ENCODE results near the gene SDK2. TPM values are rescaled to one million over a fixed set of nuclear protein-coding genes. Genes with fewer than 3 reads are reported as not detected.

SDK2 gene
- total and polyA plus RNA-seq, 2 of the 8 experiments (the other 6 are each of a cell fraction or from before 2014, with no cell fraction given) = 3.9 to 4.1 TPM

DNA sequence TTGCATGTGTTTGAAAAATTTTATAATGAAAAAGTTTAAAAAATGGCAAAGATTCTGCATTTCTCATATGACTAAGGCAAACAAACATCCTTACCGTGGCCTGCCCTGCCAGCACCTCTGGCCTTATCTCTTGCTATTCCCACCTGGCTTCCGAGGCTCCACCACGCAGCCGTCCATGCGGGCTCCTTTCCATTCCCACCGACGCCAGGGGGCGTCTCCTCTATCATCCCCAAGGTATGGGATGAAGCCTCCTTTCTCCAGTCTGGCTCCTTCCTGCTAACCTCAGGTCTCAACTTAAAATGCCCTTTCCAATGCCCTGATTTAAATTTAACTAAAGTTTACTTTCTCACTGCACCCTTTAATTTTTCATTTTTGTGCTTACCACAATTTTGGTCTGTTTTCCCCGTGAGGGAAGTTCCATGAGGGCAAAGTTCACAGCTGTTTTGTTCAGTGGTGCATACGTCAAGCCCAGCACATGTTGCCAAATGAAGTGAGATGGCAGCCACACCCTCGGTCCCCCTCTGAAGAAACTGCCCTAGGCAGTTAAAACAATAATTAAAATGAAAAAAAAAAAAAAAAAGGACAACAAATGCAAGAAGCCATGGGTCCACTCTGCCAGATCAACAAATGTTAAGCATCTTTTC is 13.3 kb upstream of the SDK2 start (continued):
- TF ChIP-seq CEBPB (IDR thresholded peaks at IDR 0.05; ENCODE audit: low read depth, low read length) = no peak
- no peak for TF ChIP-seq BRCA1 (IDR thresholded peaks at IDR 0.05; ENCODE audit: low read depth, low read length)
- no peak for TF ChIP-seq SRF (IDR thresholded peaks at IDR 0.05; ENCODE audit: low read depth, low read length)
- no peak for TF ChIP-seq EP300 (IDR thresholded peaks at IDR 0.05; ENCODE audit: borderline replicate concordance in 1 of 2, low read depth in 2 of 2, low read length in 2 of 2)
- no peak for TF ChIP-seq RNF2 (IDR thresholded peaks at IDR 0.05; ENCODE audit: borderline replicate concordance, low read depth, low read length, missing control alignments, poor library complexity, severe bottlenecking)
- TF ChIP-seq, protein P1, sequence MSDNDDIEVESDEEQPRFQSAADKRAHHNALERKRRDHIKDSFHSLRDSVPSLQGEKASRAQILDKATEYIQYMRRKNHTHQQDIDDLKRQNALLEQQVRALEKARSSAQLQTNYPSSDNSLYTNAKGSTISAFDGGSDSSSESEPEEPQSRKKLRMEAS (IDR thresholded peaks at IDR 0.05) = peak; percentile 87
- no peak for TF ChIP-seq CBX5 (IDR thresholded peaks at IDR 0.05; ENCODE audit: low read depth, low read length)
- TF ChIP-seq TBP (IDR thresholded peaks at IDR 0.05; ENCODE audit: low read depth, low read length) = no peak
- no peak for TF ChIP-seq SIN3A (conservative IDR thresholded peaks at IDR 0.05 in 1 of 2, IDR thresholded peaks at IDR 0.05 in 1 of 2; ENCODE audit: low read depth in 1 of 2, low read length in 2 of 2)
- TF ChIP-seq, protein P2, sequence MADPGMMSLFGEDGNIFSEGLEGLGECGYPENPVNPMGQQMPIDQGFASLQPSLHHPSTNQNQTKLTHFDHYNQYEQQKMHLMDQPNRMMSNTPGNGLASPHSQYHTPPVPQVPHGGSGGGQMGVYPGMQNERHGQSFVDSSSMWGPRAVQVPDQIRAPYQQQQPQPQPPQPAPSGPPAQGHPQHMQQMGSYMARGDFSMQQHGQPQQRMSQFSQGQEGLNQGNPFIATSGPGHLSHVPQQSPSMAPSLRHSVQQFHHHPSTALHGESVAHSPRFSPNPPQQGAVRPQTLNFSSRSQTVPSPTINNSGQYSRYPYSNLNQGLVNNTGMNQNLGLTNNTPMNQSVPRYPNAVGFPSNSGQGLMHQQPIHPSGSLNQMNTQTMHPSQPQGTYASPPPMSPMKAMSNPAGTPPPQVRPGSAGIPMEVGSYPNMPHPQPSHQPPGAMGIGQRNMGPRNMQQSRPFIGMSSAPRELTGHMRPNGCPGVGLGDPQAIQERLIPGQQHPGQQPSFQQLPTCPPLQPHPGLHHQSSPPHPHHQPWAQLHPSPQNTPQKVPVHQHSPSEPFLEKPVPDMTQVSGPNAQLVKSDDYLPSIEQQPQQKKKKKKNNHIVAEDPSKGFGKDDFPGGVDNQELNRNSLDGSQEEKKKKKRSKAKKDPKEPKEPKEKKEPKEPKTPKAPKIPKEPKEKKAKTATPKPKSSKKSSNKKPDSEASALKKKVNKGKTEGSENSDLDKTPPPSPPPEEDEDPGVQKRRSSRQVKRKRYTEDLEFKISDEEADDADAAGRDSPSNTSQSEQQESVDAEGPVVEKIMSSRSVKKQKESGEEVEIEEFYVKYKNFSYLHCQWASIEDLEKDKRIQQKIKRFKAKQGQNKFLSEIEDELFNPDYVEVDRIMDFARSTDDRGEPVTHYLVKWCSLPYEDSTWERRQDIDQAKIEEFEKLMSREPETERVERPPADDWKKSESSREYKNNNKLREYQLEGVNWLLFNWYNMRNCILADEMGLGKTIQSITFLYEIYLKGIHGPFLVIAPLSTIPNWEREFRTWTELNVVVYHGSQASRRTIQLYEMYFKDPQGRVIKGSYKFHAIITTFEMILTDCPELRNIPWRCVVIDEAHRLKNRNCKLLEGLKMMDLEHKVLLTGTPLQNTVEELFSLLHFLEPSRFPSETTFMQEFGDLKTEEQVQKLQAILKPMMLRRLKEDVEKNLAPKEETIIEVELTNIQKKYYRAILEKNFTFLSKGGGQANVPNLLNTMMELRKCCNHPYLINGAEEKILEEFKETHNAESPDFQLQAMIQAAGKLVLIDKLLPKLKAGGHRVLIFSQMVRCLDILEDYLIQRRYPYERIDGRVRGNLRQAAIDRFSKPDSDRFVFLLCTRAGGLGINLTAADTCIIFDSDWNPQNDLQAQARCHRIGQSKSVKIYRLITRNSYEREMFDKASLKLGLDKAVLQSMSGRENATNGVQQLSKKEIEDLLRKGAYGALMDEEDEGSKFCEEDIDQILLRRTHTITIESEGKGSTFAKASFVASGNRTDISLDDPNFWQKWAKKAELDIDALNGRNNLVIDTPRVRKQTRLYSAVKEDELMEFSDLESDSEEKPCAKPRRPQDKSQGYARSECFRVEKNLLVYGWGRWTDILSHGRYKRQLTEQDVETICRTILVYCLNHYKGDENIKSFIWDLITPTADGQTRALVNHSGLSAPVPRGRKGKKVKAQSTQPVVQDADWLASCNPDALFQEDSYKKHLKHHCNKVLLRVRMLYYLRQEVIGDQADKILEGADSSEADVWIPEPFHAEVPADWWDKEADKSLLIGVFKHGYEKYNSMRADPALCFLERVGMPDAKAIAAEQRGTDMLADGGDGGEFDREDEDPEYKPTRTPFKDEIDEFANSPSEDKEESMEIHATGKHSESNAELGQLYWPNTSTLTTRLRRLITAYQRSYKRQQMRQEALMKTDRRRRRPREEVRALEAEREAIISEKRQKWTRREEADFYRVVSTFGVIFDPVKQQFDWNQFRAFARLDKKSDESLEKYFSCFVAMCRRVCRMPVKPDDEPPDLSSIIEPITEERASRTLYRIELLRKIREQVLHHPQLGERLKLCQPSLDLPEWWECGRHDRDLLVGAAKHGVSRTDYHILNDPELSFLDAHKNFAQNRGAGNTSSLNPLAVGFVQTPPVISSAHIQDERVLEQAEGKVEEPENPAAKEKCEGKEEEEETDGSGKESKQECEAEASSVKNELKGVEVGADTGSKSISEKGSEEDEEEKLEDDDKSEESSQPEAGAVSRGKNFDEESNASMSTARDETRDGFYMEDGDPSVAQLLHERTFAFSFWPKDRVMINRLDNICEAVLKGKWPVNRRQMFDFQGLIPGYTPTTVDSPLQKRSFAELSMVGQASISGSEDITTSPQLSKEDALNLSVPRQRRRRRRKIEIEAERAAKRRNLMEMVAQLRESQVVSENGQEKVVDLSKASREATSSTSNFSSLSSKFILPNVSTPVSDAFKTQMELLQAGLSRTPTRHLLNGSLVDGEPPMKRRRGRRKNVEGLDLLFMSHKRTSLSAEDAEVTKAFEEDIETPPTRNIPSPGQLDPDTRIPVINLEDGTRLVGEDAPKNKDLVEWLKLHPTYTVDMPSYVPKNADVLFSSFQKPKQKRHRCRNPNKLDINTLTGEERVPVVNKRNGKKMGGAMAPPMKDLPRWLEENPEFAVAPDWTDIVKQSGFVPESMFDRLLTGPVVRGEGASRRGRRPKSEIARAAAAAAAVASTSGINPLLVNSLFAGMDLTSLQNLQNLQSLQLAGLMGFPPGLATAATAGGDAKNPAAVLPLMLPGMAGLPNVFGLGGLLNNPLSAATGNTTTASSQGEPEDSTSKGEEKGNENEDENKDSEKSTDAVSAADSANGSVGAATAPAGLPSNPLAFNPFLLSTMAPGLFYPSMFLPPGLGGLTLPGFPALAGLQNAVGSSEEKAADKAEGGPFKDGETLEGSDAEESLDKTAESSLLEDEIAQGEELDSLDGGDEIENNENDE (IDR thresholded peaks at IDR 0.05; ENCODE audit: insufficient replicate concordance, low read length) = no peak
